NCI-H2227 treated with DMSO at 0.1 percent for 48 hours (cell line): Measurements from ENCODE around the gene HMCES.
"Not testable (repeated sequence)": the region's sequence is repeated elsewhere in the genome, so short reads cannot be mapped to it uniquely, and the experiment has no call there.

Experiments
- DNase-seq: peaks from one replicate; lab custom pipeline; 2025; lab: John Stamatoyannopoulos, UW

HMCES gene

GRCh38 chr3:129348734-129349133 is 70.1 kb downstream of the HMCES start:
- DNase-seq, result no peak

GRCh38 chr3:129349169-129349568 is 70.5 kb downstream of the HMCES start:
- DNase-seq, result not testable (repeated sequence)

GRCh38 chr3:129349791-129350190 is 71.1 kb downstream of the HMCES start:
- DNase-seq, result no peak

- DNase-seq, result no peak
Measured at GRCh38 chr3:129352045-129352444, 73.4 kb downstream of the HMCES start.

- no peak for DNase-seq
Measured at GRCh38 chr3:129352650-129353588, 74.2 kb downstream of the HMCES start.

- DNase-seq, result no peak
Measured at GRCh38 chr3:129353589-129353941, 74.9 kb downstream of the HMCES start.
